ENCODE results near the gene SLC40A1.

SLC40A1 gene

DNA sequence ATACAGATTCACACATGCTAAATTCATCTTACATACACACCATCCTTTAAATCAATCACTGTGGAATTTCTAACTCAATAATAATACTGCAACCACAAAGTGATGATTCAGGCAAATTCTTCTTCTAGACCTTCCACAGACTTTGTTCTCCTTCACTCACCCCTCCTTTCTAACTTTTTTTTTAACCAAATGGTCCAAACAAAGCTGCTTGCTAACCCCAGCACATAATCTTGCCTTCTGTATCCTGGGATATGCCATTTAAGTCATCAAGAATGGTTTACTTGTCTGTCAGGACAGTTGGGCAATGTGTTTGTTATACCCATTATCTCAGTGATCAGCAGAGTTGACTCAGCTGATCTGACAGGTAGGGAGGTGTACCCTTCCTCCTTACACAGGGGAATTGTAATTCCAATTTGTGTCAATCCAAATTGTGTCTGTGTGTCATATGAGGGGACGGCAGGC lies 10.0 kb downstream of the SLC40A1 start:
- no peak for TF ChIP-seq MYC (IDR thresholded peaks at IDR 0.05; ENCODE audit: low read depth, low read length)
- TF ChIP-seq, protein P1, sequence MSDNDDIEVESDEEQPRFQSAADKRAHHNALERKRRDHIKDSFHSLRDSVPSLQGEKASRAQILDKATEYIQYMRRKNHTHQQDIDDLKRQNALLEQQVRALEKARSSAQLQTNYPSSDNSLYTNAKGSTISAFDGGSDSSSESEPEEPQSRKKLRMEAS (IDR thresholded peaks at IDR 0.05; ENCODE audit: low read depth, low read length) = no peak
- TF ChIP-seq POLR2A (IDR thresholded peaks at IDR 0.05; ENCODE audit: extremely low read depth, insufficient read length) = no peak
- TF ChIP-seq, protein P2, sequence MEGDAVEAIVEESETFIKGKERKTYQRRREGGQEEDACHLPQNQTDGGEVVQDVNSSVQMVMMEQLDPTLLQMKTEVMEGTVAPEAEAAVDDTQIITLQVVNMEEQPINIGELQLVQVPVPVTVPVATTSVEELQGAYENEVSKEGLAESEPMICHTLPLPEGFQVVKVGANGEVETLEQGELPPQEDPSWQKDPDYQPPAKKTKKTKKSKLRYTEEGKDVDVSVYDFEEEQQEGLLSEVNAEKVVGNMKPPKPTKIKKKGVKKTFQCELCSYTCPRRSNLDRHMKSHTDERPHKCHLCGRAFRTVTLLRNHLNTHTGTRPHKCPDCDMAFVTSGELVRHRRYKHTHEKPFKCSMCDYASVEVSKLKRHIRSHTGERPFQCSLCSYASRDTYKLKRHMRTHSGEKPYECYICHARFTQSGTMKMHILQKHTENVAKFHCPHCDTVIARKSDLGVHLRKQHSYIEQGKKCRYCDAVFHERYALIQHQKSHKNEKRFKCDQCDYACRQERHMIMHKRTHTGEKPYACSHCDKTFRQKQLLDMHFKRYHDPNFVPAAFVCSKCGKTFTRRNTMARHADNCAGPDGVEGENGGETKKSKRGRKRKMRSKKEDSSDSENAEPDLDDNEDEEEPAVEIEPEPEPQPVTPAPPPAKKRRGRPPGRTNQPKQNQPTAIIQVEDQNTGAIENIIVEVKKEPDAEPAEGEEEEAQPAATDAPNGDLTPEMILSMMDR (IDR thresholded peaks at IDR 0.05; ENCODE audit: low read depth, low read length) = no peak
- DNase-seq (ENCODE audit: low read depth) = no peak
- no peak overlapping the region for H3K4me3 ChIP-seq (ENCODE audit: low read depth, low read length)

DNA sequence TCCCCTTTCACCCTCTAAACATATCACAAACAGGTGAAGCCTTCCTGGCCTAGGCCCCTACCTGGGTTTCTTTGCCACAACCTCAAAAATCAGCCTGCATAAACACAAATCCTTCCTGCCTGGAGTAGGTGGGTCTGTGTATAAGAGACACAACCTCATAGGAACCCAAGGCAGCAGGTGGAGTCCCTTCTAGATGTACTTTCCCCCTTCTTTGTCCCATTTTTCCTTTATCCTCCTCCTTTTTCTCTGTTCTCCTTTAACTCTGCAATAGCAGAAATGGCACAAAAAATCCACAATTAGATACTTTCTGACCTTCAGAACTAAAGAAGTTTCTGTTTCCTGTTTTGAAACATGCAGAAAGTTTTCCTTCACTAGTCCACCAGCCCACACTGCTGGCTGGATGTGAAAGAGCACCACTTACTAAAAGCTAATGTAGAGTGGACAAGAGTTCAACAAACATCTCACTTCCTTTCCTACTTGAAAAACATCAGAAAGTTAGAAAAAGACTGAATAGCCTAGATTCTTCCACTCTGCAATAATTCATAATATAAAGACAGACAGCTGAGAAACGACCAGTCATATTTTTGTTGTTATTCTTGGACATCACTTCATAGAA lies 11.2 kb downstream of the SLC40A1 start:
- DNase-seq (ENCODE audit: low read depth) = no peak
- no peak overlapping the region for H3K4me3 ChIP-seq (ENCODE audit: low read depth, low read length)
- TF ChIP-seq, protein P1 (IDR thresholded peaks at IDR 0.05; ENCODE audit: low read depth, low read length) = no peak
- TF ChIP-seq MYC (IDR thresholded peaks at IDR 0.05; ENCODE audit: low read depth, low read length) = no peak
- no peak for TF ChIP-seq POLR2A (IDR thresholded peaks at IDR 0.05; ENCODE audit: extremely low read depth, insufficient read length)
- TF ChIP-seq, protein P2 (IDR thresholded peaks at IDR 0.05; ENCODE audit: low read depth, low read length) = no peak

DNA sequence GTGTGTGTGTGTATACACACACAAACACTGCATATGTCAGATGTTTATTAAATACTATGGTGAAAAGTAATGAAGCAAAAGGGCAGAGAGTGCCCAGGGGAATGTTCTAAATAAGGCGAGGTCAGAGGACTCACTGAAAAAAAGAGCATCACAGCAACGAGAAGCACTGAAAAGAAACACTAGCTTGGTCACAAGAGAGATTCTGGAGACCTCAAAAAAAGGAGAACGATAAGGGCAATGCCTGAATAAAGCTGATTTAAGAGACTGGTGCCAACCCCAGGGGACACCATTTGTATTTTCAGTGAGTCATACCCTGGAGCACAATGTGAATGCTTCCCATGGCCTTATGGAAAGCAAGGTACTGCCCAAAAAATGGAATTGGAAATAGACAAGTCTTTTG lies 14.5 kb downstream of the SLC40A1 start:
- peak; percentile 26 for DNase-seq (ENCODE audit: low read depth)
- TF ChIP-seq POLR2A (IDR thresholded peaks at IDR 0.05; ENCODE audit: extremely low read depth, insufficient read length) (no peak), MYC (IDR thresholded peaks at IDR 0.05; ENCODE audit: low read depth, low read length) (no peak)
- TF ChIP-seq, protein P2 (IDR thresholded peaks at IDR 0.05; ENCODE audit: low read depth, low read length) = no peak
- TF ChIP-seq, protein P1 (IDR thresholded peaks at IDR 0.05; ENCODE audit: low read depth, low read length) = no peak
- H3K4me3 ChIP-seq (ENCODE audit: low read depth, low read length) = no peak overlapping the region

DNA sequence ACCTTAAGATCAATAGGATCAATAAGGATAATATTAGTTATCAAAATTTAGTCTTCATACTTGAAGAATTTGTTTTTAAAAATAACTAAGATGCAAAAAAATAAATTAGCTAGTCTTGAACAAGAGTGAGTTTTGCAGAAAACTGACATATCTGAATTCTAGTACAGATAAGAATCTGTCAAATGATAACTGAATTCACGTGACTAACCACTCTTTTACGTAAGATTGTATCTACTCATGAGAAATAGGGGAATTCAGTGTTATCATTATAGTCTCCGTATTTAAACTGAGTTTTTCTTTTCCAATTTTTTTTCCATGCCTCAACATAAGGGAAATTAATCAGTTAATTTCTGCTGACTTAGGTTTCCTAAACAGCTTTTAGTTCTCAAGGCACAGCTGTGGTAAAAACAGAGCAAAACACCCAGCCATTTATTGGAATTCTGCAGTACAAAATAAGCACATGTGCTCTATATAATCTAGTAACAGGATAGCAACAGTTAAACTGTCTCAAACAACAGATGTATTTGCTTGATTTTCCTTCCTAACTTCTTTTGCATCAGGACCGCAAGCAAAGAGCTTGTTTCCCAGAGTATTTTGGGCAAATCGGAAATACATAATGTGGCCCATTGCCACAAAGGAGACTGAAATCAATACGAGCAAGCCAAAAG lies 19.1 kb downstream of the SLC40A1 start:
- DNase-seq (ENCODE audit: low read depth) = no peak
- no peak overlapping the region for H3K4me3 ChIP-seq (ENCODE audit: low read depth, low read length)
- no peak for TF ChIP-seq POLR2A (IDR thresholded peaks at IDR 0.05; ENCODE audit: extremely low read depth, insufficient read length)
- TF ChIP-seq, protein P1 (IDR thresholded peaks at IDR 0.05; ENCODE audit: low read depth, low read length) = no peak
- TF ChIP-seq MYC (IDR thresholded peaks at IDR 0.05; ENCODE audit: low read depth, low read length) = no peak
- TF ChIP-seq, protein P2 (IDR thresholded peaks at IDR 0.05; ENCODE audit: low read depth, low read length) = no peak

DNA sequence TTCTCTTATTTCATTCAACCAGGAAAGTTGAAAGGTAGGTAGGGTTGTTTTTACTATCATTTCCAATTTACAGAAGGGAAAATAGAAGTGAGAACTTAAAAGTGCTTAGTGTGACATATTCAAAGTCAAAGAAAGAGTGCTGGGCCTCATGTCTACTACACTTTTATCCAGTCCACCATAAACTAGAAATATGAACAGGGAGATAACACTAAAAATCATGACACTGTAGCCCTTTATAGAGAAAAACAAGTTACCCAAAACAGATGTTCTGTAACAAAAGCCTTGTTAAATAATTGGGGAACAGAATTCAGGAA lies 20.4 kb downstream of the SLC40A1 start:
- no peak overlapping the region for H3K4me3 ChIP-seq (ENCODE audit: low read depth, low read length)
- TF ChIP-seq, protein P2 (IDR thresholded peaks at IDR 0.05; ENCODE audit: low read depth, low read length) = no peak
- TF ChIP-seq POLR2A (IDR thresholded peaks at IDR 0.05; ENCODE audit: extremely low read depth, insufficient read length) (no peak), MYC (IDR thresholded peaks at IDR 0.05; ENCODE audit: low read depth, low read length) (no peak)
- TF ChIP-seq, protein P1 (IDR thresholded peaks at IDR 0.05; ENCODE audit: low read depth, low read length) = no peak
- no peak for DNase-seq (ENCODE audit: low read depth)

Data from NB4 (cell line).